Stimulated activated CD8-positive, alpha-beta memory T cell treated with anti-CD3 and anti-CD28 coated beads, Interleukin-7, amount 100 ng/mL, for 1 hour (primary cell): Measurements from ENCODE around the gene RPL3.

ENCODE experiments used
- DNase-seq, 2 donors: peaks; one replicate each; pipeline ENCODE4 v3.0.0-alpha.2; 2020; ENCODE audit warnings: low read depth in 2 of 2

RPL3 gene

GRCh38 chr22:39317084-39317774 is 2.2 kb downstream of the RPL3 start:
- DNase-seq, result no peak

- peak; percentile 42 to 60 for DNase-seq
These were observed 2.9 kb downstream of the RPL3 start for GRCh38 chr22:39316440-39317083.

GRCh38 chr22:39315389-39315788 is 4.0 kb downstream of the RPL3 start:
- no peak for DNase-seq

GRCh38 chr22:39314251-39314971 is 5.0 kb downstream of the RPL3 start:
- no peak for DNase-seq

GRCh38 chr22:39313258-39314001 is 6.0 kb downstream of the RPL3 start:
- DNase-seq, result no peak

- DNase-seq, result no peak
These were observed 7.0 kb downstream of the RPL3 start for GRCh38 chr22:39312410-39312809.

GRCh38 chr22:39311592-39312400 is 7.6 kb downstream of the RPL3 start:
- no peak for DNase-seq

- DNase-seq, result no peak
These were observed 9.3 kb downstream of the RPL3 start for GRCh38 chr22:39309881-39310714.

- no peak for DNase-seq
These were observed 10.0 kb downstream of the RPL3 start for GRCh38 chr22:39309364-39309861.

- DNase-seq, result no peak
These were observed 10.6 kb downstream of the RPL3 start for GRCh38 chr22:39308614-39309363.

GRCh38 chr22:39306456-39307361 is 12.7 kb downstream of the RPL3 start:
- peak; percentile 19 to 26 for DNase-seq

GRCh38 chr22:39303892-39304671 is 15.3 kb downstream of the RPL3 start:
- DNase-seq, result no peak

GRCh38 chr22:39303358-39303757 is 16.1 kb downstream of the RPL3 start:
- DNase-seq, result no peak

GRCh38 chr22:39302431-39302960 is 16.9 kb downstream of the RPL3 start:
- DNase-seq, result no peak

- DNase-seq, result no peak
These were observed 17.5 kb downstream of the RPL3 start for GRCh38 chr22:39301926-39302325.

- DNase-seq, result no peak
These were observed 18.3 kb downstream of the RPL3 start for GRCh38 chr22:39301108-39301507.

- DNase-seq, result no peak
These were observed 19.1 kb downstream of the RPL3 start for GRCh38 chr22:39300186-39300830.
